Mucosa of rectum (tissue), 2 donors: Measurements from ENCODE around the gene DCDC2C.

Experiments
- H3K27ac ChIP-seq, 2 donors: one replicate each; pipeline ENCODE4 v1.7.0; 2013; ENCODE audit warnings: inconsistent platforms in 2 of 2, low read depth in 2 of 2, low read length in 2 of 2
- H3K27me3 ChIP-seq, 2 donors: one replicate each; pipeline ENCODE4 v1.7.0; 2013; ENCODE audit warnings: low read length in 2 of 2; ENCODE audit not compliant: control insufficient read depth in 2 of 2, insufficient read depth in 2 of 2
- H3K36me3 ChIP-seq, 2 donors: one replicate each; pipeline ENCODE4 v1.7.0; 2013; ENCODE audit warnings: low read length in 2 of 2; ENCODE audit not compliant: control insufficient read depth in 2 of 2, insufficient read depth in 2 of 2
- H3K4me1 ChIP-seq, 2 donors: one replicate each; pipeline ENCODE4 v1.7.0; 2013; ENCODE audit warnings: low read length in 2 of 2, mild to moderate bottlenecking in 1 of 2; ENCODE audit not compliant: control insufficient read depth in 2 of 2, insufficient read depth in 2 of 2
- H3K4me3 ChIP-seq, 2 donors: one replicate each; pipeline ENCODE4 v1.7.0; 2013; ENCODE audit warnings: low read length in 2 of 2
- H3K9ac ChIP-seq, 2 donors: one replicate each; pipeline ENCODE4 v1.7.0; 2013; ENCODE audit warnings: low read length in 2 of 2, low read depth in 1 of 2, mild to moderate bottlenecking in 1 of 2
- H3K9me3 ChIP-seq, 2 donors: one replicate each; pipeline ENCODE4 v1.7.0; 2013; ENCODE audit warnings: low read length in 2 of 2; ENCODE audit not compliant: control insufficient read depth in 2 of 2
- donor health status: healthy.
- donor health status: Normal muscosa, but diverticular disease.

The DCDC2C gene

DNA sequence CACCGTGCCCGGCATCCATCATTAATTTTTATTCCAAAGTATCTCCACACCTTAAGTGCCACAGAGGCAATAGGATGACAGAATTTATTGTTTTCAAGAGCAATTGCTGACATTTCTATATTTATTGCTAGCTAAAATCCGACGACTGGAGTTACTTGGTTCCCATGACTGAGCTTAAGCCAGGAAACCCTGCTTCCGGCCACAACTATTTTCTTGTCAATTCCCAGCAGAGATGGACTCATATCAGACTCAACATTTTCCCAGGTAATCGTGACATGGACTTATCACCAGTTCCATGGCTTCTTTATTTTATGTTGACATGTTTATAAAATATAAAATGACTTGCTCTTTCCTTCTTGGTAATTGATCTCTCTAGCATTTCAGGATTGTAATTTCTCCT, 20.6 kb upstream of the DCDC2C start:
- Histone ChIP-seq H3K36me3 (no peaks in the 10 kb centered on the region), H3K27ac (no peak overlapping the region), H3K9me3 (no peaks in the 10 kb centered on the region), H3K4me1 (no peaks in the 10 kb centered on the region), H3K4me3 (no peak overlapping the region), H3K27me3 (no peaks in the 10 kb centered on the region), H3K9ac (no peak overlapping the region)

- Histone ChIP-seq H3K27me3 (no peaks in the 10 kb centered on the region), H3K4me3 (no peak overlapping the region), H3K27ac (no peak overlapping the region), H3K4me1 (no peaks in the 10 kb centered on the region), H3K9me3 (no peaks in the 10 kb centered on the region), H3K36me3 (no peaks in the 10 kb centered on the region), H3K9ac (no peak overlapping the region)
Observed at GRCh38 chr2:3683748-3684454, 19.5 kb upstream of the DCDC2C start.

DNA sequence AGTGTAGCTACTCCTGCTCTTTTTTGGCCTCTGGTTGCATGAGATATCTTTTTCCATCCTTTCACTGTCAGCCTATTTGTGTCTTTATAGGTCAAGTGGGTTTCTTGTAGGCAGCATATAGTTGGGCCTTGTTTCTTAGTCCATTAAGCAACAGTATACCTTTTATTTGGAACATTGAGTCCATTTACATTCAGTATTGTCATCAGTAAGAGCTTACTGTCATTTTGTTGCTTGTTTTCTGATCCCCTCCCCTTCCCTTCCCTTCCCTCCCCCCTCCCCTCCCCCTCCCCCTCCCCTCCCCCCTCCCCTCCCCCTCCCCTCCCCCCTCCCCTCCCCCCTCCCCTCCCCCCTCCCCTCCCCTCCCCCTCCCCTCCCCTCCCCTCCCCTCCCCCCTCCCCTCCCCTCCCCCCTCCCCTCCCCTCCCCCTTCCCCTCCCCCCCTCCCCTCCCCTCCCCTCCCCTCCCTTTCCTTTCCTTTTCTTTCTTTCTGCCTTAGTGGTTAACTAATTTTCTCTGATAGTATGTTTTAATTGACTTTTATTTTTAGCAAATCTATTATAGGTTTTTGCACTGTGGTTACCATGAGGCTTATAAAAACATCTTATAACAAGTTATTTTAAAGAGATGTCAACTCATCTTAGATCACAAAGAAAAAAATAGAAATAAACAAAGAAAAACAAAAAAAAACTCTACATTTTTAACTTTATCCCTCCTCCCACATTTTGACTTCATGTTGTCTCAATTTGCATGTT, 13.2 kb upstream of the DCDC2C start:
- H3K9me3 ChIP-seq: no peaks in the 10 kb centered on the region
- no peaks in the 10 kb centered on the region for H3K36me3 ChIP-seq
- H3K27me3 ChIP-seq: no peaks in the 10 kb centered on the region
- H3K4me1 ChIP-seq: no peaks in the 10 kb centered on the region
- H3K9ac ChIP-seq: no peak overlapping the region
- H3K4me3 ChIP-seq: no peak overlapping the region
- no peak overlapping the region for H3K27ac ChIP-seq

GRCh38 chr2:3692375-3692774, 11.0 kb upstream of the DCDC2C start:
- Histone ChIP-seq H3K27ac (no peak overlapping the region), H3K27me3 (no peaks in the 10 kb centered on the region), H3K9me3 (no peaks in the 10 kb centered on the region), H3K36me3 (no peaks in the 10 kb centered on the region), H3K9ac (no peak overlapping the region), H3K4me3 (no peak overlapping the region), H3K4me1 (no peaks in the 10 kb centered on the region)

DNA sequence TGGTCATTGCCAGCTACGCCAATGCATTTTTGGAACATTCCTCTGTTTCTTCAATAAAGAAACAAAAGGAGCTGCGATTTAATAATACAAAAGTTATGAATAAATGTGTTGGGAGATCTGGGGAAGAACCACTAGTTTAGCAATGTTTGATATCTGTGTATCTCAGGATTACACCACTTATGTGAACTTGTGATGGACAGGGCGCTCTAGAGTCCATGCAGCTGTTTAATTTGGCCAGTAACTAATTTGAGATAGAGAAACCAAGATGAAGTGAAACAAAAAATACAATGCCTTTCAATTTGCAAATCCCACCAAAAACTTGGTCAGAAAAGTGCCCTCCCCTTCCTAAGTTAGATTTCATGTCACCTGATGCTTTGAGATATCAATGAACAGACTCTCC, 6.8 kb upstream of the DCDC2C start:
- no peaks in the 10 kb centered on the region for H3K36me3 ChIP-seq
- H3K27ac ChIP-seq: no peak overlapping the region
- no peak overlapping the region for H3K9ac ChIP-seq
- no peaks in the 10 kb centered on the region for H3K4me1 ChIP-seq
- no peaks in the 10 kb centered on the region for H3K27me3 ChIP-seq
- H3K4me3 ChIP-seq: no peak overlapping the region
- no peaks in the 10 kb centered on the region for H3K9me3 ChIP-seq

DNA sequence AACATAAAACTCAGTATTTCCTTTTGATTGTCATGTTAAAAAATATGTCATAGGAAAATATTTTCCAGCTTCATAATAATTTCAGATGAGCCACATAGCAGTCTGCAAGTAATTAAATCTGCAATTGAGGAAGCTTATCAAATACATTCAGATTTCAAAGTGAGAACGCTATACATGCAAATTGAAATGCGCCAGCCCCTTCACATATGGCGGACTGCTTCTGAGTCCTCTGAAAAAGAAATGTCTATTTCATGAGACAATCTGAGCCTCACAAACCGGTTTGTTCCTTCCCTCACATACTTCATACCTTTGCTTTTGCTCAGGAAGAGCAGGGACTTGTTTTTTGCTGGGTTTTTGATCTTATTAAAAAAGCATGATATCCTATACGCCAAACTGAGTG, 2.3 kb upstream of the DCDC2C start:
- Histone ChIP-seq H3K4me1 (no peaks in the 10 kb centered on the region), H3K9me3 (no peaks in the 10 kb centered on the region), H3K36me3 (no peaks in the 10 kb centered on the region), H3K4me3 (no peak overlapping the region), H3K27me3 (no peaks in the 10 kb centered on the region), H3K9ac (no peak overlapping the region), H3K27ac (no peak overlapping the region)

DNA sequence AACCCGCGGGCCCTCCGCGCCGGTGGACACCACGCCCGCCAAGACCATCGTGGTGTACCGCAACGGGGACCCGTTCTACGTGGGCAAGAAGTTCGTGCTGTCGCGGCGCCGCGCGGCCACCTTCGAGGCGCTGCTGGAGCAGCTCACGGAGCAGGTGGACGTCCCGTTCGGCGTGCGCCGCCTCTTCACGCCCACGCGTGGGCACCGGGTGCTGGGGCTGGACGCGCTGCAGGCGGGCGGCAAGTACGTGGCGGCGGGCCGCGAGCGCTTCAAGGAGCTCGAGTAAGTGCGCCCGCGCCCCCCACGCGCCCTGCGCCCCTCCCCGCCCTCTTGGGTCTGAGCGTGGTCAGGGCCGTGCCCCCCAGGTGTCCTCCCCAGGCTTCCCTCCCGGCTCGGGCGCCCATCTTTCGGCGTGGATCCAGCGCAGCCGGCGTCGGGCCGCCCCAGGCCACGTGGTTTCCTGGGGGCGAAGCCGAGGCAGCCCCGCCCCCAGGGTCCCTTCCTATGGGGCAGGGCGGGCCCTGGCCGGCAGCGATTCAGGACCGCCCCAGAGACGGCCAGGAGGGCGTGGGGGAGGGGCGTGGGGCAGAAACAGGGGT, 481 bp downstream of the DCDC2C start:
- Histone ChIP-seq H3K4me1 (no peaks in the 10 kb centered on the region), H3K9ac (no peak overlapping the region), H3K36me3 (no peaks in the 10 kb centered on the region), H3K27ac (no peak overlapping the region), H3K4me3 (no peak overlapping the region), H3K9me3 (no peaks in the 10 kb centered on the region), H3K27me3 (no peaks in the 10 kb centered on the region)

DNA sequence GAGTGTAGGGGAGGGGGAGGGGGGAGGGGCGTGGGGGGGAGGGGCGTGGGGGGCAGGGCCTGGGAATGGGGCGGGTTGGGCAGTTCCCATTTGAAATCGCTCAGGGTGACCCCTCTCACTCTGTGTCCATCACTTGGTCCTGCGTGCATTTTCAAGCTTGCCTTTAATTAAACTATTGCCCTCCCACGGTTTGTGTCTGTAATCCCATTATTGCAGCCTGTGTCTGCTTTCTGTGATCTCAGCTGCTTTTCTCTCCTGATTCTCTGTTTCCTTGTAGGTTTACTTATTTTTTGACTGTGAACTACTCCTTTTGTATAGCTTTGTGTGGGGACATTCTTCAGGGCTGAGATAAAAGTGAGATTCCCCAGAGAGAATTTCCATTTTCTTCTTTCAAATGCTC, 1.3 kb downstream of the DCDC2C start:
- Histone ChIP-seq H3K9ac (no peak overlapping the region), H3K9me3 (no peaks in the 10 kb centered on the region), H3K4me1 (no peaks in the 10 kb centered on the region), H3K36me3 (no peaks in the 10 kb centered on the region), H3K27me3 (no peaks in the 10 kb centered on the region), H3K27ac (no peak overlapping the region), H3K4me3 (no peak overlapping the region)

DNA sequence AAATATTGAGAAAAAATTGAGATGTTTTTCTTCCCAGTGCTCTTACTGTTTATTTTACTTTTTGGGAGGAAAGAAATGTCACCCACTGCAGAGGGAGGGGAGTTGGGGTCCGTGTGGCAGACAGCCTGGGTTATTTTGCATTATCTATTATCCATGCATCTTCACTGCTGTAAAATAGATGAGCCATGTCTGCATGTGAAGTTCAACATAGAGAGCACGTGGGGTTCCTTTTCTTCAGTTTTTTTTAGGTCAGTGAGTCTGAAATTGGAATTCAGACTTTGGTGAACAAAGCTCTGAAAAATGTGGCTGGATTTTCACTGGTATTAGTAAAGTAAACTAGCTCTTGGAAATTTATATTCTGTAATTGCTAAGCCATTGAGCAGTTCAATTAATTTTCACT, 2.4 kb downstream of the DCDC2C start:
- Histone ChIP-seq H3K4me3 (no peak overlapping the region), H3K27me3 (no peaks in the 10 kb centered on the region), H3K4me1 (no peaks in the 10 kb centered on the region), H3K36me3 (no peaks in the 10 kb centered on the region), H3K9me3 (no peaks in the 10 kb centered on the region), H3K27ac (no peak overlapping the region), H3K9ac (no peak overlapping the region)

- H3K4me1 ChIP-seq: no peaks in the 10 kb centered on the region
- no peak overlapping the region for H3K9ac ChIP-seq
- no peaks in the 10 kb centered on the region for H3K27me3 ChIP-seq
- no peaks in the 10 kb centered on the region for H3K9me3 ChIP-seq
- no peak overlapping the region for H3K27ac ChIP-seq
- no peak overlapping the region for H3K4me3 ChIP-seq
- H3K36me3 ChIP-seq: no peaks in the 10 kb centered on the region
Observed at GRCh38 chr2:3706892-3707291, 3.5 kb downstream of the DCDC2C start.
